Measurements from ENCODE around the gene PPP6R2.

- TF ChIP-seq YY1 (IDR thresholded peaks at IDR 0.05; ENCODE audit: insufficient read depth, insufficient read length): no peak
- no peak for TF ChIP-seq ZNF274 (IDR thresholded peaks at IDR 0.05; ENCODE audit: low read depth, low read length)
These were observed 28.0 kb downstream of the PPP6R2 start for GRCh38 chr22:50371101-50371648.

Data from NT2/D1 (cell line).